Esophagus squamous epithelium (tissue), 5 donors: ENCODE data around the gene KIAA1217. TPM values are rescaled to one million over a fixed set of nuclear protein-coding genes. Genes with fewer than 3 reads are reported as not detected.

ENCODE experiments used
- DNase-seq: peaks from one replicate; lab custom pipeline; 2025; lab: John Stamatoyannopoulos, UW
- H3K27ac ChIP-seq, 4 donors: fragments of 200-600 bp; sonication (generic); one replicate each; pipeline ENCODE4 v1.5.1; 2016 to 2019; ENCODE audit warnings: mild to moderate bottlenecking in 1 of 4
- H3K27me3 ChIP-seq, 4 donors: fragments of 200-600 bp; sonication (generic); 1 replicate in 3 of 4; 2 replicates in 1 of 4; pipeline versions ENCODE4 v1.5.1 to v1.6.0; 2017 to 2021; ENCODE audit warnings: antibody characterized with exemption in 1 of 4
- H3K36me3 ChIP-seq, 3 donors: fragments of 200-600 bp; sonication (generic); one replicate each; pipeline ENCODE4 v1.5.1; 2016 to 2019
- H3K4me1 ChIP-seq, 3 donors: fragments of 200-600 bp; sonication (generic); one replicate each; pipeline ENCODE4 v1.5.1; 2017 to 2019
- H3K4me3 ChIP-seq, 4 donors: fragments of 200-600 bp; sonication (generic); 1 replicate in 3 of 4; 2 replicates in 1 of 4; pipeline ENCODE4 v1.5.1; 2016 to 2019; ENCODE audit warnings: mild to moderate bottlenecking in 2 of 4, moderate library complexity in 1 of 4
- H3K9me3 ChIP-seq, 3 donors: fragments of 200-600 bp; sonication (generic); one replicate each; pipeline ENCODE4 v1.5.1; 2016 to 2019
- POLR2A ChIP-seq, 4 donors: fragments of 450-650 bp; IDR thresholded peaks; one replicate each; pipeline ENCODE4 v1.6.1; 2017; ENCODE audit warnings: antibody characterized with exemption in 4 of 4, mild to moderate bottlenecking in 4 of 4, moderate library complexity in 3 of 4
- WGBS, 2 donors: methylation state at CpG; one replicate each; pipeline ENCODE4 v1.1.5; 2018; 5-methylcytosine and 5-hydroxymethylcytosine counted together
- intact Hi-C: fragments of 100-400 bp; cut with DNase I; formaldehyde crosslinking; loops from one replicate; pipeline ENCODE4 v1.15.0; 2022
- total RNA-seq, 4 donors: library from RNA; depleted of rRNA; stranded (reverse); fragments of >200 nt; gene quantifications; one replicate each; pipeline ENCODE4 v1.1.0, GENCODE V29; 2016
- TF ChIP-seq, protein P1 (sequence below), 6 experiments: fragments of 450-650 bp in 4 of 6; fragments of 200-600 bp in 2 of 6; sonication (generic) in 2 of 6; IDR thresholded peaks; one replicate each; pipeline ENCODE4 v1.5.1; 2016 to 2019; ENCODE audit warnings: antibody characterized with exemption in 6 of 6, mild to moderate bottlenecking in 4 of 6, moderate library complexity in 4 of 6
- donor health status: DM: yes; HTN: yes; CAD: no.

KIAA1217 gene
- total RNA-seq, 4 donors from 2014 or later = 56.2 to 67.6 (median 66.2) TPM

GRCh38 chr10:24484771-24485170 lies 275.8 kb downstream of the KIAA1217 start:
- H3K27ac ChIP-seq = peak overlapping the region; percentile 68 to 83 (median 80)
- peaks cover 0 to 35% (median 8%) of the 10 kb centered on the region in 3 donors for H3K36me3 ChIP-seq
- 29 to 30% methylated on average over 3 of the region's 3 CpGs for WGBS, 2 donors
- H3K27me3 ChIP-seq = no peaks in the 10 kb centered on the region
- intact Hi-C loops = no loop called here
- no peak for DNase-seq
- no peaks in the 10 kb centered on the region for H3K9me3 ChIP-seq
- no peak overlapping the region for H3K4me3 ChIP-seq
- no peak for TF ChIP-seq POLR2A (IDR thresholded peaks at IDR 0.05)
- peaks cover 5 to 66% (median 18%) of the 10 kb centered on the region in 3 donors for H3K4me1 ChIP-seq

GRCh38 chr10:24485304-24485703 lies 276.4 kb downstream of the KIAA1217 start:
- TF ChIP-seq, protein P1, sequence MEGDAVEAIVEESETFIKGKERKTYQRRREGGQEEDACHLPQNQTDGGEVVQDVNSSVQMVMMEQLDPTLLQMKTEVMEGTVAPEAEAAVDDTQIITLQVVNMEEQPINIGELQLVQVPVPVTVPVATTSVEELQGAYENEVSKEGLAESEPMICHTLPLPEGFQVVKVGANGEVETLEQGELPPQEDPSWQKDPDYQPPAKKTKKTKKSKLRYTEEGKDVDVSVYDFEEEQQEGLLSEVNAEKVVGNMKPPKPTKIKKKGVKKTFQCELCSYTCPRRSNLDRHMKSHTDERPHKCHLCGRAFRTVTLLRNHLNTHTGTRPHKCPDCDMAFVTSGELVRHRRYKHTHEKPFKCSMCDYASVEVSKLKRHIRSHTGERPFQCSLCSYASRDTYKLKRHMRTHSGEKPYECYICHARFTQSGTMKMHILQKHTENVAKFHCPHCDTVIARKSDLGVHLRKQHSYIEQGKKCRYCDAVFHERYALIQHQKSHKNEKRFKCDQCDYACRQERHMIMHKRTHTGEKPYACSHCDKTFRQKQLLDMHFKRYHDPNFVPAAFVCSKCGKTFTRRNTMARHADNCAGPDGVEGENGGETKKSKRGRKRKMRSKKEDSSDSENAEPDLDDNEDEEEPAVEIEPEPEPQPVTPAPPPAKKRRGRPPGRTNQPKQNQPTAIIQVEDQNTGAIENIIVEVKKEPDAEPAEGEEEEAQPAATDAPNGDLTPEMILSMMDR (IDR thresholded peaks at IDR 0.05) = no peak
- no peak for TF ChIP-seq POLR2A (IDR thresholded peaks at IDR 0.05)
- Histone ChIP-seq H3K27ac (peak overlapping the region; percentile 68 to 83 (median 80)), H3K4me3 (no peak overlapping the region), H3K27me3 (no peaks in the 10 kb centered on the region), H3K4me1 (peaks cover 5 to 69% (median 18%) of the 10 kb centered on the region in 3 donors), H3K9me3 (no peaks in the 10 kb centered on the region), H3K36me3 (peaks cover 0 to 35% (median 8%) of the 10 kb centered on the region in 3 donors)
- intact Hi-C loops = no loop called here
- DNase-seq = no peak
- 43 to 63% methylated on average over 5 of the region's 5 CpGs for WGBS, 2 donors

DNA sequence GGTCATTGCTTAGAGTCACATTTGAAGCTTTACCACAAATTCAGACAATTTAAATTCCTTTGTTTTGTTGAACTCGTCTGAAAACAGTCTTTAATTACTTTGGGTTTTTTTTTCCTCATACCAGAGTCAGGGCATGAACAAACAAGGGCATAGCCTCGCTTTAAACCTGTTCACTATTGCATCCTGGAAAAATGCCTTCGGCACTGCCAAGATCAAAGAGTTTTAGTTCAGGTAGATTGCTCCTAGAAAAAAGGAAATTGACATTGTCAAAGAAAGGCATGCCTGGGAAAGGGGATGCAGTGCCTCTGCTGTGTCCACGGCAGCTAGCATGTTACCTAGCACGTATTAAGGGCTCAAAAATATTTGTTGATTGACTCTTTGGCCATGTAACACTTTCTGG lies 279.7 kb downstream of the KIAA1217 start:
- intact Hi-C loops = no loop called here
- TF ChIP-seq, protein P1 (IDR thresholded peaks at IDR 0.05) = no peak
- no peak for TF ChIP-seq POLR2A (IDR thresholded peaks at IDR 0.05)
- Histone ChIP-seq H3K9me3 (no peaks in the 10 kb centered on the region), H3K4me1 (peaks cover 3 to 66% (median 16%) of the 10 kb centered on the region in 3 donors), H3K27ac (peak overlapping the region; percentile 51 to 79 (median 76)), H3K27me3 (no peaks in the 10 kb centered on the region), H3K36me3 (peaks cover 0 to 29% (median 8%) of the 10 kb centered on the region in 3 donors), H3K4me3 (no peak overlapping the region)
- 33 to 40% methylated on average over 5 of the region's 5 CpGs for WGBS, 2 donors
- no peak for DNase-seq

- Histone ChIP-seq H3K9me3 (no peaks in the 10 kb centered on the region), H3K27me3 (no peaks in the 10 kb centered on the region), H3K4me1 (peaks cover 3 to 38% (median 4%) of the 10 kb centered on the region in 3 donors), H3K27ac (no peak overlapping the region), H3K36me3 (peaks cover 0 to 44% (median 0%) of the 10 kb centered on the region in 3 donors), H3K4me3 (no peak overlapping the region)
- 82 to 85% methylated on average over 4 of the region's 4 CpGs for WGBS, 2 donors
- DNase-seq = no peak
- intact Hi-C loops = no loop called here
- TF ChIP-seq, protein P1 (IDR thresholded peaks at IDR 0.05) = no peak
- no peak for TF ChIP-seq POLR2A (IDR thresholded peaks at IDR 0.05)
Measured at GRCh38 chr10:24493165-24493564, 284.2 kb downstream of the KIAA1217 start.

DNA sequence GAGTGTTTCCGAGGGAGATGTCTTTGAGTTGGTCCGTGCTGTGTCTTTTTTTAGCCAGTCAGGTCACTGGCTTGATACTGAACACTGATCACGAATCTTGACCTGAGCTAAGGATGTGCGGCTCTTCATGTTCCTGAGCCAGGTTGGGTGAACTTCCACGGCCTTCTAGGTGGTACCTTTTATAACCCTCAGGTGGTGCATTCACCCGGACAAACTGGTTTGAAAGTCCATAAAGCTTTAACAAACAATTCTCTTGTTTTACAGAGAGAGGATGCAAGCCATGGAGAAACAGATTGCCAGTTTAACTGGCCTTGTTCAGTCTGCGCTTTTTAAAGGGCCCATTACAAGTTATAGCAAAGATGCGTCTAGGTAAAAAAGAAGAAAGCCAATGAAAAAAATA lies 285.3 kb downstream of the KIAA1217 start:
- intact Hi-C loops = no loop called here
- WGBS, 2 donors = 74 to 80% methylated on average over 8 of the region's 8 CpGs
- Histone ChIP-seq H3K36me3 (peaks cover 0 to 55% (median 0%) of the 10 kb centered on the region in 3 donors), H3K27ac (no peak overlapping the region), H3K4me3 (no peak overlapping the region), H3K4me1 (peaks cover 3 to 27% (median 4%) of the 10 kb centered on the region in 3 donors), H3K9me3 (no peaks in the 10 kb centered on the region), H3K27me3 (no peaks in the 10 kb centered on the region)
- TF ChIP-seq POLR2A (IDR thresholded peaks at IDR 0.05) = no peak
- TF ChIP-seq, protein P1 (IDR thresholded peaks at IDR 0.05) = no peak
- no peak for DNase-seq
